Transverse colon (tissue), 4 donors: ENCODE measurements around the gene MEP1A.

Experiments
- CTCF ChIP-seq, 5 experiments: fragments of 200-600 bp in 3 of 5; fragments of 450-650 bp in 2 of 5; sonication (generic) in 3 of 5; IDR thresholded peaks; 1 replicate in 2 of 5; 2 replicates in 3 of 5; pipeline ENCODE4 v1.5.1; 2016 to 2017; ENCODE audit warnings: antibody characterized with exemption in 5 of 5, inconsistent platforms in 3 of 5, mild to moderate bottlenecking in 2 of 5, moderate library complexity in 1 of 5
- EP300 ChIP-seq: sonication (generic); formaldehyde crosslinking; IDR thresholded peaks from one replicate; pipeline ENCODE4 v1.6.1; 2017; ENCODE audit warnings: antibody characterized with exemption, low read depth
- POLR2A ChIP-seq: fragments of 450-650 bp; IDR thresholded peaks from one replicate; pipeline ENCODE4 v1.6.1; 2016; ENCODE audit warnings: antibody characterized with exemption, mild to moderate bottlenecking, moderate library complexity
- POLR2AphosphoS5 ChIP-seq, 3 donors: sonication (generic); formaldehyde crosslinking; IDR thresholded peaks; one replicate each; pipeline ENCODE4 v1.6.1; 2016; ENCODE audit warnings: antibody characterized with exemption in 3 of 3

- no peak for TF ChIP-seq POLR2A
- TF ChIP-seq CTCF (IDR thresholded peaks at IDR 0.05), result no peak
- TF ChIP-seq EP300, result no peak
- no peak for TF ChIP-seq POLR2AphosphoS5 (IDR thresholded peaks at IDR 0.05)
These were observed 41.5 kb upstream of the MEP1A start for GRCh38 chr6:46751658-46752057.
